ENCODE measurements around the gene GP1BA.

DNA sequence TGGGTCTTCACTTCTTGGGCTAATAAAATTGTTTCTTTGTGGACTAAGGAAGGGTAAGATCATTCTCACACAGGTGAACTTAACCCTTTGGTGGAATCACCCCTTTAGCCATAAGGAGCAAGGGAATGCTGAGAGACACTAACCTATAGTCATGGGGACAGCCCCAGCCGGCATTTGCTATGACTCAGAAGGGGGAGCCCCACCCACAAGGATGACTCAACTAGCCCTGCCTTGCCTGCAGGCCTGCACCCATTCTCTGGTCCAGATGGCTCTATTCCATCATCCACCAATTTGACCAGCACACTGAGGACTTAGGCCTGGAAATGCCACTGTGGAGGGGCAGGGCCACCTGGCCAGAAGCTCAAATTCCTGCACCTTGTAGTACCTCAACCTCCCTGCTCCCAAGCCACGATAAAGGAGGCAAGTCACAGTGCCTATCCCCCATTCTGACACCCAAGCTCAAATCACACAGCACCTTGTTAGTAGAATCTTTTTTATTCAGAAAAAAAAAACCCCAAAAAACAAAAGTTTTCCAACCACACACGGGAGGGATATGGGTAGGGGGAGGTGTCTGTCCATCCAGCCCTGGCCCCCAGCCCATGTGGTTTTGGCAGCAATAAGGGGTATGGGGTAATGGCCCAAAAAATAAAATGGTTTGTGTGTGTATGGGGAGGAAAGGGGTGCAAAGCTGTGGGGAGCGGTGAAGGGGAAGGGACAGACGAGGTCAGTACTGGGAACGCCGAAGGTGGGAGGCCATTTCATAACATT lies 13.3 kb downstream of the GP1BA start:
- TF ChIP-seq, protein P1, sequence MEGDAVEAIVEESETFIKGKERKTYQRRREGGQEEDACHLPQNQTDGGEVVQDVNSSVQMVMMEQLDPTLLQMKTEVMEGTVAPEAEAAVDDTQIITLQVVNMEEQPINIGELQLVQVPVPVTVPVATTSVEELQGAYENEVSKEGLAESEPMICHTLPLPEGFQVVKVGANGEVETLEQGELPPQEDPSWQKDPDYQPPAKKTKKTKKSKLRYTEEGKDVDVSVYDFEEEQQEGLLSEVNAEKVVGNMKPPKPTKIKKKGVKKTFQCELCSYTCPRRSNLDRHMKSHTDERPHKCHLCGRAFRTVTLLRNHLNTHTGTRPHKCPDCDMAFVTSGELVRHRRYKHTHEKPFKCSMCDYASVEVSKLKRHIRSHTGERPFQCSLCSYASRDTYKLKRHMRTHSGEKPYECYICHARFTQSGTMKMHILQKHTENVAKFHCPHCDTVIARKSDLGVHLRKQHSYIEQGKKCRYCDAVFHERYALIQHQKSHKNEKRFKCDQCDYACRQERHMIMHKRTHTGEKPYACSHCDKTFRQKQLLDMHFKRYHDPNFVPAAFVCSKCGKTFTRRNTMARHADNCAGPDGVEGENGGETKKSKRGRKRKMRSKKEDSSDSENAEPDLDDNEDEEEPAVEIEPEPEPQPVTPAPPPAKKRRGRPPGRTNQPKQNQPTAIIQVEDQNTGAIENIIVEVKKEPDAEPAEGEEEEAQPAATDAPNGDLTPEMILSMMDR (IDR thresholded peaks at IDR 0.05; ENCODE audit: low read length), result no peak
- TF ChIP-seq EZH2 (IDR thresholded peaks at IDR 0.05; ENCODE audit: borderline replicate concordance, low read length), result no peak

Data from OCI-LY1 (cell line).